Liver (tissue), 9 donors: Measurements from ENCODE around the gene GRK6. TPM values are rescaled to one million over a fixed set of nuclear protein-coding genes. Genes with fewer than 3 reads are reported as not detected.
A peak's percentile ranks its signal among the peaks of the same experiment; 100 is the strongest.

Source experiments
- DNase-seq: peaks from one replicate; pipeline ENCODE4 v3.0.0-alpha.2; 2017; ENCODE audit warnings: low spot score
- H3K27ac ChIP-seq, 2 donors: one replicate each; pipeline ENCODE4 v1.7.0; 2013; ENCODE audit warnings: inconsistent platforms in 2 of 2, low read length in 2 of 2, control low read depth in 1 of 2, low read depth in 1 of 2, mild to moderate bottlenecking in 1 of 2
- H3K27me3 ChIP-seq, 4 donors: one replicate each; pipeline versions ENCODE4 v1.6.1 to v1.7.0; 2013; ENCODE audit warnings: low read length in 3 of 4, inconsistent platforms in 1 of 4, mild to moderate bottlenecking in 1 of 4, moderate library complexity in 1 of 4; ENCODE audit not compliant: control insufficient read depth in 4 of 4, insufficient read depth in 4 of 4
- H3K36me3 ChIP-seq, 4 donors: one replicate each; pipeline versions ENCODE4 v1.6.1 to v1.7.0; 2013; ENCODE audit warnings: low read length in 3 of 4, mild to moderate bottlenecking in 3 of 4, low read depth in 1 of 4, moderate library complexity in 1 of 4; ENCODE audit not compliant: control insufficient read depth in 4 of 4, insufficient read depth in 3 of 4
- H3K4me1 ChIP-seq, 4 donors: one replicate each; pipeline versions ENCODE4 v1.6.1 to v1.7.0; 2013; ENCODE audit warnings: low read length in 3 of 4, mild to moderate bottlenecking in 3 of 4, moderate library complexity in 1 of 4; ENCODE audit not compliant: control insufficient read depth in 4 of 4, insufficient read depth in 4 of 4
- H3K4me3 ChIP-seq, 3 donors: one replicate each; pipeline versions ENCODE4 v1.6.1 to v1.7.0; 2013; ENCODE audit warnings: low read length in 3 of 3, control low read depth in 1 of 3, low read depth in 1 of 3, mild to moderate bottlenecking in 1 of 3
- H3K9ac ChIP-seq, 2 donors: one replicate each; pipeline ENCODE4 v1.7.0; 2013; ENCODE audit warnings: low read length in 2 of 2, mild to moderate bottlenecking in 2 of 2, moderate library complexity in 2 of 2, control low read depth in 1 of 2, low read depth in 1 of 2
- H3K9me3 ChIP-seq, 4 donors: one replicate each; pipeline versions ENCODE4 v1.6.1 to v1.7.0; 2013; ENCODE audit warnings: low read length in 3 of 4; ENCODE audit not compliant: control insufficient read depth in 4 of 4
- EGR1 ChIP-seq, 2 donors: IDR thresholded peaks; 2 replicates each; pipeline ENCODE4 v1.6.1; 2016 to 2018; ENCODE audit warnings: antibody characterized with exemption in 2 of 2, low read depth in 2 of 2
- FOXA1 ChIP-seq: IDR thresholded peaks from 2 replicates; pipeline ENCODE4 v1.6.1; 2016; ENCODE audit warnings: antibody characterized with exemption
- FOXA2 ChIP-seq: IDR thresholded peaks from 2 replicates; pipeline ENCODE4 v1.6.1; 2016; ENCODE audit warnings: antibody characterized with exemption
- GABPA ChIP-seq, 2 donors: IDR thresholded peaks in 1 of 2; conservative IDR thresholded peaks in 1 of 2; 2 replicates each; pipeline ENCODE4 v1.6.1; 2016; ENCODE audit warnings: antibody characterized with exemption in 2 of 2, mild to moderate bottlenecking in 1 of 2, moderate library complexity in 1 of 2
- HNF4A ChIP-seq, 2 donors: conservative IDR thresholded peaks; 2 replicates each; pipeline ENCODE4 v1.6.1; 2016; ENCODE audit warnings: antibody characterized with exemption in 2 of 2, mild to moderate bottlenecking in 2 of 2
- HNF4G ChIP-seq: IDR thresholded peaks from 2 replicates; pipeline ENCODE4 v1.6.1; 2016; ENCODE audit warnings: antibody characterized with exemption
- NR2F2 ChIP-seq: IDR thresholded peaks from 2 replicates; pipeline ENCODE4 v1.6.1; 2016; ENCODE audit warnings: antibody characterized with exemption
- RAD21 ChIP-seq, 2 donors: IDR thresholded peaks; 2 replicates each; pipeline ENCODE4 v1.6.1; 2016; ENCODE audit warnings: antibody characterized with exemption in 2 of 2, mild to moderate bottlenecking in 2 of 2
- REST ChIP-seq: IDR thresholded peaks from 2 replicates; pipeline ENCODE4 v1.6.1; 2016; ENCODE audit warnings: antibody characterized with exemption, mild to moderate bottlenecking
- RXRA ChIP-seq, 2 donors: IDR thresholded peaks; 2 replicates each; pipeline ENCODE4 v1.6.1; 2017 to 2018; ENCODE audit warnings: antibody characterized with exemption in 2 of 2, mild to moderate bottlenecking in 1 of 2
- SP1 ChIP-seq: IDR thresholded peaks from 2 replicates; pipeline ENCODE4 v1.6.1; 2018; ENCODE audit warnings: antibody characterized with exemption, mild to moderate bottlenecking
- TAF1 ChIP-seq: conservative IDR thresholded peaks from 2 replicates; pipeline ENCODE4 v1.6.1; 2016; ENCODE audit warnings: antibody characterized with exemption, mild to moderate bottlenecking
- YY1 ChIP-seq: IDR thresholded peaks from 2 replicates; pipeline ENCODE4 v1.6.1; 2016; ENCODE audit warnings: antibody characterized with exemption, mild to moderate bottlenecking
- ZBTB33 ChIP-seq: IDR thresholded peaks from 2 replicates; pipeline ENCODE4 v1.6.1; 2016; ENCODE audit warnings: antibody characterized with exemption
- WGBS: extraction: QIAGEN DNeasy Blood & Tissue Kit; methylation state at CpG from one replicate; pipeline ENCODE4 v1.1.7; 2013; 5-methylcytosine and 5-hydroxymethylcytosine counted together
- polyA plus RNA-seq, 2 donors: library from polyadenylated mRNA; stranded (reverse) in 1 of 2; unstranded in 1 of 2; fragments of 200-250 nt in 1 of 2; fragments of >200 nt in 1 of 2; fragmentation: Nextera tagmentation in 1 of 2; extraction: Ambion mirVana in 1 of 2; gene quantifications; one replicate each; pipeline versions ENCODE4 v1.2.1 to v1.2.3, GENCODE V29; 2013 to 2015
- total RNA-seq, 2 donors: library from RNA; depleted of rRNA; stranded (reverse); fragments of >200 nt; gene quantifications; one replicate each; pipeline ENCODE4 v1.2.3, GENCODE V29; 2014
- TF ChIP-seq, protein P1 (sequence below): fragments of 150-350 bp; IDR thresholded peaks from 2 replicates; pipeline ENCODE4 v1.5.1; 2017; ENCODE audit warnings: improper control_type of control experiment, low read depth, low read length; ENCODE audit not compliant: missing input control
- donor health status: healthy.
- donor health status: healthy.
- donor health status: healthy.
- donor health status: healthy.
- donor health status: healthy.

GRK6 gene
- total and polyA plus RNA-seq, 4 donors, result 3.1 to 24.0 (median 10.8) TPM

DNA sequence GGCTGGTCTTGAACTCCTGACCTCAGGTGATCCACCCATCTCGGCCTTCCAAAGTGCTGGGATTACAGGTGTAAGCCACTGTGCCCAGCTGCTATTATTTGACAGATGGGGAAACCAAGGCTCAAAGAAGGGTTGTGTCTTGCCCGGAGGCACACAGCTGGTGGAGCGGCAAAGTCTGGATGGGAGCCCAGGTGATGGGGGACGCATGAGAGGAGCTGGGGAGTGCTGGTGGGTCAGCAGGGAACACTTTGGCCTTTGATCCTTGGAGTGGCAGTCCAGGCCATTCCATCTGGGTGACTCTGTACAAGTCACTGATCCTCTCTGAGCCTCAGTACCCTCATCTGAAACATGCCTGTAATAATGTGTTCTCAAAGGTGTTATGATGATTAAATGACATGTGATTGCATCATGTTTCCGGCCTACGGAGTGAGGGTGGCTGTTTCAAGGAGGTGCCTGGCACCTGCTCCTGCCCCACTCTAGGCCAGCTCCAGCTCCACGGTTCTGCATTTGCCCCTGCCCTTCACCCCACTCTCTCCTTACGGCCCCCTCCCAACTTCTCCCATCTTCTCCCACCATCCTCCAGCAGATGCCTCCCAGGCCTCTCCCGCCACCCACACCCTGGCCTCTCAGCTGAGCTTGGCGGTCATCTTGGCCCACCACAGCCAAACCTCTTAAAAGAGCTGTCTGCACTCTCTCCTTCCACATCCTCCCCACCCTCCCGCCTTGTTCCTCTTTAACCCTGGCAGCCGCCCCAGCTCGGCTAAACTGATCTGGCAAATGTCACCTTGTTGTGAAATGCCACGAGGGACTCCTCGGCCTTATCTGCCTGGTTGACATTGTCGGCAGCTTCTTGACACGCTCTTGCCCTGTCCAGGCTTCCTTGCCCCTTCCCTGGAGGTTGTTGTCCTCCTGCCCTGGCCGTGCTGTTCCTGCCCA is 52.5 kb downstream of the GRK6 start:
- H3K9ac ChIP-seq, result no peak overlapping the region
- no peak overlapping the region for H3K4me3 ChIP-seq
- peaks cover 5 to 19% (median 15%) of the 10 kb centered on the region in 4 donors for H3K4me1 ChIP-seq
- no peaks in the 10 kb centered on the region for H3K36me3 ChIP-seq
- H3K27me3 ChIP-seq, result no peaks in the 10 kb centered on the region
- 34% methylated on average over 18 of the region's 18 CpGs for WGBS
- no peak for TF ChIP-seq REST
- no peak for TF ChIP-seq EGR1 (IDR thresholded peaks at IDR 0.05; ENCODE audit: low read depth in 2 of 2)
- TF ChIP-seq RAD21 (IDR thresholded peaks at IDR 0.05), result no peak
- TF ChIP-seq SP1, result no peak
- peak in 1 of 2 donors; percentile 52 for TF ChIP-seq HNF4A (conservative IDR thresholded peaks at IDR 0.05)
- no peak for TF ChIP-seq ZBTB33
- TF ChIP-seq RXRA (IDR thresholded peaks at IDR 0.05), result peak in 1 of 2 donors; percentile 63
- no peak for TF ChIP-seq YY1
- TF ChIP-seq FOXA1, result peak; percentile 18
- DNase-seq, result no peak
- H3K27ac ChIP-seq, result peak overlapping the region; percentile 42 to 48
- H3K9me3 ChIP-seq, result no peaks in the 10 kb centered on the region

DNA sequence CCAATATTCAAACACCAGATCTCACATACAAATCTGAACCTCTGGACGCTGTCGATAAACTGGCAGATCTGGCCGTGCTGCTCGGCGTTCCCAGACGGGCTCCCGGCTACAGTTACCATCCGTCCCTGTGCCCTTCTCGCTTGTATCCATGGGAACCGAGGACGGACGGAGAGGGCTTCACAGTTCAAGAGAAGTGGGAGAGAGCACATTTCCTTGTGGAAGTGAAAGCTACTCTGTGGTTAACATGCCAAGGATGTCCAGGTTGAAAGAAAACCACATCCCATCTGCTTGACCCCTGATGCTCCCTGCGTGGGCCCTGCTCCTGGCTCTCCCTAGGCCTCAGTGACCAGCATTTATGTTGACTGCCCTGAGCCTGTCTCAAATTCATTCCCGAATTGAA is 53.3 kb downstream of the GRK6 start:
- Histone ChIP-seq H3K36me3 (no peaks in the 10 kb centered on the region), H3K27ac (peak overlapping the region; percentile 42 to 48), H3K9me3 (no peaks in the 10 kb centered on the region), H3K4me1 (peaks cover 5 to 19% (median 15%) of the 10 kb centered on the region in 4 donors), H3K27me3 (no peaks in the 10 kb centered on the region), H3K9ac (no peak overlapping the region), H3K4me3 (no peak overlapping the region)
- no peak for TF ChIP-seq NR2F2
- TF ChIP-seq HNF4A (conservative IDR thresholded peaks at IDR 0.05), result no peak
- TF ChIP-seq TAF1, result no peak
- 30% methylated on average over 14 of the region's 14 CpGs for WGBS
- DNase-seq, result no peak

GRCh38 chr5:177482359-177482795 is 55.9 kb downstream of the GRK6 start:
- Histone ChIP-seq H3K9me3 (no peaks in the 10 kb centered on the region), H3K4me3 (no peak overlapping the region), H3K9ac (no peak overlapping the region), H3K27ac (no peak overlapping the region), H3K36me3 (peaks cover 0 to 2% (median 0%) of the 10 kb centered on the region in 4 donors), H3K4me1 (peaks cover 5 to 19% (median 15%) of the 10 kb centered on the region in 4 donors), H3K27me3 (no peaks in the 10 kb centered on the region)
- no peak for DNase-seq
- 96% methylated on average over 10 of the region's 10 CpGs for WGBS
- TF ChIP-seq HNF4G (no peak), TAF1 (no peak), SP1 (no peak), NR2F2 (no peak), YY1 (no peak), GABPA (IDR thresholded peaks at IDR 0.05 in 1 of 2, conservative IDR thresholded peaks at IDR 0.05 in 1 of 2) (no peak), ZBTB33 (no peak), FOXA2 (no peak), RXRA (IDR thresholded peaks at IDR 0.05) (no peak)
- TF ChIP-seq, protein P1, sequence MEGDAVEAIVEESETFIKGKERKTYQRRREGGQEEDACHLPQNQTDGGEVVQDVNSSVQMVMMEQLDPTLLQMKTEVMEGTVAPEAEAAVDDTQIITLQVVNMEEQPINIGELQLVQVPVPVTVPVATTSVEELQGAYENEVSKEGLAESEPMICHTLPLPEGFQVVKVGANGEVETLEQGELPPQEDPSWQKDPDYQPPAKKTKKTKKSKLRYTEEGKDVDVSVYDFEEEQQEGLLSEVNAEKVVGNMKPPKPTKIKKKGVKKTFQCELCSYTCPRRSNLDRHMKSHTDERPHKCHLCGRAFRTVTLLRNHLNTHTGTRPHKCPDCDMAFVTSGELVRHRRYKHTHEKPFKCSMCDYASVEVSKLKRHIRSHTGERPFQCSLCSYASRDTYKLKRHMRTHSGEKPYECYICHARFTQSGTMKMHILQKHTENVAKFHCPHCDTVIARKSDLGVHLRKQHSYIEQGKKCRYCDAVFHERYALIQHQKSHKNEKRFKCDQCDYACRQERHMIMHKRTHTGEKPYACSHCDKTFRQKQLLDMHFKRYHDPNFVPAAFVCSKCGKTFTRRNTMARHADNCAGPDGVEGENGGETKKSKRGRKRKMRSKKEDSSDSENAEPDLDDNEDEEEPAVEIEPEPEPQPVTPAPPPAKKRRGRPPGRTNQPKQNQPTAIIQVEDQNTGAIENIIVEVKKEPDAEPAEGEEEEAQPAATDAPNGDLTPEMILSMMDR, result no peak
